ENCODE data around the gene DEPP1. TPM values are rescaled to one million over a fixed set of nuclear protein-coding genes. Genes with fewer than 3 reads are reported as not detected.

DEPP1 gene
- polyA plus RNA-seq, 1 donor from 2014 or later, result 4.3 TPM

DNA sequence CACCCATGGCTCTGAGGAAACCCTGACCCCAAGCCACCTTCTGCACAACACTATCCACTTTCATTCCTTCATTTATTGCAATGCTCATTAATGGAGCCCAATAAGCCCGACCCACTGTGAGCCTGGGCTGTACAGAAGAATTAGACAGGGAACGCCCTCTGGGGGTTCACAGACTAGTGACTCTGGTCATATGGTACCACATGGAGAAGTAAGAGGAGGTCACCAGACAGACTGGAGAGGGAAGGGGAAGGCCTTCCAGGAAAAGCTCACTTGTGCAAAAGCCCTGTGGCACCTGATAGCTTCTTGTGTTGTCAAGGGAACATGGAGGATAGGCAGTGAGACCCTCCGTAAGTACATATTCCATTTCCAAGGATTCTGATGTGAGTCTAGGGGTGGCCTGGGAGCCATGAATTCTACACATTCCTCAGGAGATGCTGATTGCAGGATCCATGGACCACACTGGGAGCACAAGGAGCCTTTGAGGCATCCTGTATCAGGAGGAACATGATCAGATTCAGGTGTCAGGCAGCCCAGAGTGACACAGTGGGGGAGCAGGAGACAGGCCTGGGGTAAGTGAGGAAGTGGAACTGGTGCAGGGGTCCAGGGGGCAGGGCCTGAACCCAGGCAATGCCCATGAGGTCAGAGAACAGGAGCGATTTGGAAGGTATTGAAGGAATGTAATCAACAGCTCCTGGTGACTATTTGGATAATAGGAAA, 47.5 kb downstream of the DEPP1 start:
- H3K79me2 ChIP-seq (replicated peaks; ENCODE audit: insufficient read depth, low read length), result no peaks in the 10 kb centered on the region
- no peaks in the 10 kb centered on the region for H3K9me3 ChIP-seq (ENCODE audit: low read length)
- H3K4me3 ChIP-seq (ENCODE audit: low read length), result no peak overlapping the region
- no peaks in the 10 kb centered on the region for H3K9me2 ChIP-seq (ENCODE audit: insufficient read depth, low read length)
- H3K9ac ChIP-seq (ENCODE audit: low read length), result no peak overlapping the region
- no peaks in the 10 kb centered on the region for H3K27me3 ChIP-seq (ENCODE audit: insufficient read depth, low read depth, low read length)
- TF ChIP-seq SMC3 (conservative IDR thresholded peaks at IDR 0.05; ENCODE audit: poor library complexity), result no peak
- no peak for TF ChIP-seq TAF1 (IDR thresholded peaks at IDR 0.05; ENCODE audit: low read depth)
- TF ChIP-seq RAD21 (conservative IDR thresholded peaks at IDR 0.05), result no peak
- TF ChIP-seq EP300 (conservative IDR thresholded peaks at IDR 0.05; ENCODE audit: poor library complexity, severe bottlenecking), result no peak
- no peak for TF ChIP-seq MXI1 (conservative IDR thresholded peaks at IDR 0.05; ENCODE audit: poor library complexity, severe bottlenecking)
- no peak for TF ChIP-seq EZH2 (IDR thresholded peaks at IDR 0.05; ENCODE audit: borderline replicate concordance, insufficient read depth, low read length, poor library complexity, severe bottlenecking)
- TF ChIP-seq, protein P1, sequence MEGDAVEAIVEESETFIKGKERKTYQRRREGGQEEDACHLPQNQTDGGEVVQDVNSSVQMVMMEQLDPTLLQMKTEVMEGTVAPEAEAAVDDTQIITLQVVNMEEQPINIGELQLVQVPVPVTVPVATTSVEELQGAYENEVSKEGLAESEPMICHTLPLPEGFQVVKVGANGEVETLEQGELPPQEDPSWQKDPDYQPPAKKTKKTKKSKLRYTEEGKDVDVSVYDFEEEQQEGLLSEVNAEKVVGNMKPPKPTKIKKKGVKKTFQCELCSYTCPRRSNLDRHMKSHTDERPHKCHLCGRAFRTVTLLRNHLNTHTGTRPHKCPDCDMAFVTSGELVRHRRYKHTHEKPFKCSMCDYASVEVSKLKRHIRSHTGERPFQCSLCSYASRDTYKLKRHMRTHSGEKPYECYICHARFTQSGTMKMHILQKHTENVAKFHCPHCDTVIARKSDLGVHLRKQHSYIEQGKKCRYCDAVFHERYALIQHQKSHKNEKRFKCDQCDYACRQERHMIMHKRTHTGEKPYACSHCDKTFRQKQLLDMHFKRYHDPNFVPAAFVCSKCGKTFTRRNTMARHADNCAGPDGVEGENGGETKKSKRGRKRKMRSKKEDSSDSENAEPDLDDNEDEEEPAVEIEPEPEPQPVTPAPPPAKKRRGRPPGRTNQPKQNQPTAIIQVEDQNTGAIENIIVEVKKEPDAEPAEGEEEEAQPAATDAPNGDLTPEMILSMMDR (IDR thresholded peaks at IDR 0.05; ENCODE audit: poor library complexity, severe bottlenecking), result no peak
- TF ChIP-seq, protein P2, sequence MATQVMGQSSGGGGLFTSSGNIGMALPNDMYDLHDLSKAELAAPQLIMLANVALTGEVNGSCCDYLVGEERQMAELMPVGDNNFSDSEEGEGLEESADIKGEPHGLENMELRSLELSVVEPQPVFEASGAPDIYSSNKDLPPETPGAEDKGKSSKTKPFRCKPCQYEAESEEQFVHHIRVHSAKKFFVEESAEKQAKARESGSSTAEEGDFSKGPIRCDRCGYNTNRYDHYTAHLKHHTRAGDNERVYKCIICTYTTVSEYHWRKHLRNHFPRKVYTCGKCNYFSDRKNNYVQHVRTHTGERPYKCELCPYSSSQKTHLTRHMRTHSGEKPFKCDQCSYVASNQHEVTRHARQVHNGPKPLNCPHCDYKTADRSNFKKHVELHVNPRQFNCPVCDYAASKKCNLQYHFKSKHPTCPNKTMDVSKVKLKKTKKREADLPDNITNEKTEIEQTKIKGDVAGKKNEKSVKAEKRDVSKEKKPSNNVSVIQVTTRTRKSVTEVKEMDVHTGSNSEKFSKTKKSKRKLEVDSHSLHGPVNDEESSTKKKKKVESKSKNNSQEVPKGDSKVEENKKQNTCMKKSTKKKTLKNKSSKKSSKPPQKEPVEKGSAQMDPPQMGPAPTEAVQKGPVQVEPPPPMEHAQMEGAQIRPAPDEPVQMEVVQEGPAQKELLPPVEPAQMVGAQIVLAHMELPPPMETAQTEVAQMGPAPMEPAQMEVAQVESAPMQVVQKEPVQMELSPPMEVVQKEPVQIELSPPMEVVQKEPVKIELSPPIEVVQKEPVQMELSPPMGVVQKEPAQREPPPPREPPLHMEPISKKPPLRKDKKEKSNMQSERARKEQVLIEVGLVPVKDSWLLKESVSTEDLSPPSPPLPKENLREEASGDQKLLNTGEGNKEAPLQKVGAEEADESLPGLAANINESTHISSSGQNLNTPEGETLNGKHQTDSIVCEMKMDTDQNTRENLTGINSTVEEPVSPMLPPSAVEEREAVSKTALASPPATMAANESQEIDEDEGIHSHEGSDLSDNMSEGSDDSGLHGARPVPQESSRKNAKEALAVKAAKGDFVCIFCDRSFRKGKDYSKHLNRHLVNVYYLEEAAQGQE (IDR thresholded peaks at IDR 0.05; ENCODE audit: borderline replicate concordance), result no peak
- no peak for TF ChIP-seq POLR2AphosphoS5 (IDR thresholded peaks at IDR 0.05)
- H2AFZ ChIP-seq (ENCODE audit: low read depth, low read length), result no peak overlapping the region
- no peaks in the 10 kb centered on the region for H4K20me1 ChIP-seq (ENCODE audit: insufficient read depth)
- no peak overlapping the region for H3K27ac ChIP-seq (ENCODE audit: low read length)
- H3K4me2 ChIP-seq (ENCODE audit: low read length), result no peak overlapping the region
- H3K36me3 ChIP-seq (ENCODE audit: insufficient read depth, low read length), result no peaks in the 10 kb centered on the region
- H3F3A ChIP-seq (ENCODE audit: insufficient read depth, low read length, poor library complexity, severe bottlenecking), result no peaks in the 10 kb centered on the region

DNA sequence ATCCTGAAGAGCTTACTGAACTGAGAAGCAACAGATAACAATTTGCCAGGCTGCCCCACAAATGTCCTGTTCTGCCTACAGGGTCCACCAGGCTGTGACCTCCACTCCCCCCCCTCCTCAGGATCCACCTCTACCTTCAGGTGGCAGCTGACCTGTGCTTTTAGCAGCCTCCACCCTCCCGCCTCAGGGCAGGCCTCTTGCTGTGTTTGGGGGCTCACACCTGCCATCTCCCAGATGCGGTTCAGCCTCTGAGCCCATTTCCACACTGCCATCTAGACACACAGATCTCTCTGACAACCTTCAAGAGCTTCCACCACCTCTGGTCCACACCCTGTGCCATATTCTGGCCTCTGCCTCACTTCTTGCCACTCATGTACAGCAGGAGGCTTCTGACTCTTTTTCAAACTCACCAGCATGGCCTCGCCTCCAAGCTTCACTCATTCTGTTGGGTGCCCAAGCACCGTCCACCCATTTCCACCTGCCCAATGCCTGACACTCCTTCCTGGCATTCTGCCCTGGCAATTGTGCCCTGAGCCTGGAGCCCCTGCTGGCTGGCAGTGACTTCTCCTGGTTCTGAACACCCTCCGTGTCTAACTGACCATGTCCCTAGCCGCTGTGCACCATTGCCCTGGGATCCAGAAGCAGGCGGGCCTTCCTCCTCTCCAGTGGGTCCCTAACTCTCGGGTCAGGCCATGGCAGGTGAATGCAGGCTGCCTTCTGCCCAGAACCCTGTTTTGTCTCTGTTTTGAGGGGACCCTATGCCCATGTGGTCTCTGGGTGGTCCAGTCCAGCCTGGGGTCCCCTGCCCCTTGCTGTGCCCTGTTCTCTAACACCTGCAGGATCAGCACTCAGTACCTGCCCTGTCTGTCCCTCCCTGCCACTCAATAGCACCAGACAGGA, 49.0 kb downstream of the DEPP1 start:
- H3K9me3 ChIP-seq (ENCODE audit: low read length), result no peaks in the 10 kb centered on the region
- no peaks in the 10 kb centered on the region for H3K36me3 ChIP-seq (ENCODE audit: insufficient read depth, low read length)
- H2AFZ ChIP-seq (ENCODE audit: low read depth, low read length), result no peak overlapping the region
- H3K4me3 ChIP-seq (ENCODE audit: low read length), result no peak overlapping the region
- TF ChIP-seq POLR2AphosphoS5 (IDR thresholded peaks at IDR 0.05) (no peak), EZH2 (IDR thresholded peaks at IDR 0.05; ENCODE audit: borderline replicate concordance, insufficient read depth, low read length, poor library complexity, severe bottlenecking) (no peak), SMC3 (conservative IDR thresholded peaks at IDR 0.05; ENCODE audit: poor library complexity) (no peak), TAF1 (IDR thresholded peaks at IDR 0.05; ENCODE audit: low read depth) (no peak)
- no peak overlapping the region for H3K4me2 ChIP-seq (ENCODE audit: low read length)
- no peaks in the 10 kb centered on the region for H4K20me1 ChIP-seq (ENCODE audit: insufficient read depth)
- no peaks in the 10 kb centered on the region for H3K27me3 ChIP-seq (ENCODE audit: insufficient read depth, low read depth, low read length)
- H3K9ac ChIP-seq (ENCODE audit: low read length), result no peak overlapping the region
- no peak overlapping the region for H3K27ac ChIP-seq (ENCODE audit: low read length)
- no peaks in the 10 kb centered on the region for H3K79me2 ChIP-seq (replicated peaks; ENCODE audit: insufficient read depth, low read length)
- H3K9me2 ChIP-seq (ENCODE audit: insufficient read depth, low read length), result no peaks in the 10 kb centered on the region
- H3F3A ChIP-seq (ENCODE audit: insufficient read depth, low read length, poor library complexity, severe bottlenecking), result no peaks in the 10 kb centered on the region
